OCI-LY1 (cell line): ENCODE results near the gene PARG.

Experiments used
- H2AFZ ChIP-seq: fragments of 200-600 bp; sonication (generic), shearing (Covaris generic); 2 replicates; pipeline ENCODE4 v1.6.0; 2014; ENCODE audit warnings: antibody characterized with exemption, mild to moderate bottlenecking, low read length
- H3F3A ChIP-seq: fragments of 200-600 bp; sonication (generic), shearing (Covaris generic); 2 replicates; pipeline ENCODE4 v1.6.0; 2014; ENCODE audit warnings: mild to moderate bottlenecking, antibody characterized with exemption, low read length, moderate library complexity; ENCODE audit not compliant: insufficient read depth
- H3K27ac ChIP-seq: fragments of 200-600 bp; sonication (generic); 2 replicates; pipeline ENCODE4 v1.5.1; 2014; ENCODE audit warnings: low read length, mixed run types, mild to moderate bottlenecking, low read depth; ENCODE audit not compliant: poor library complexity, severe bottlenecking
- H3K27me3 ChIP-seq: fragments of 200-600 bp; sonication (generic); 2 replicates; pipeline ENCODE4 v1.6.0; 2014; ENCODE audit warnings: antibody characterized with exemption, mild to moderate bottlenecking, low read length, moderate library complexity; ENCODE audit not compliant: insufficient read depth
- H3K36me3 ChIP-seq: fragments of 200-600 bp; sonication (generic); 2 replicates; pipeline ENCODE4 v1.6.1; 2014; ENCODE audit warnings: mild to moderate bottlenecking, antibody characterized with exemption, low read length, moderate library complexity, mixed read lengths; ENCODE audit not compliant: insufficient read depth
- H3K4me1 ChIP-seq: fragments of 200-600 bp; sonication (generic); 2 replicates; pipeline ENCODE4 v1.5.1; 2014; ENCODE audit warnings: mild to moderate bottlenecking, low read length, moderate library complexity; ENCODE audit not compliant: insufficient read depth, severe bottlenecking
- H3K4me2 ChIP-seq: fragments of 200-600 bp; sonication (generic), shearing (Covaris generic); 2 replicates; pipeline ENCODE4 v1.6.1; 2014; ENCODE audit warnings: low read length
- H3K4me3 ChIP-seq: fragments of 200-600 bp; sonication (generic); 2 replicates; pipeline ENCODE4 v1.5.1; 2014; ENCODE audit warnings: low read length, low read depth, mild to moderate bottlenecking, mixed read lengths; ENCODE audit not compliant: poor library complexity, severe bottlenecking
- H3K79me2 ChIP-seq: fragments of 200-600 bp; shearing (Covaris generic); 2 replicates; pipeline ENCODE4 v1.6.1; 2016; ENCODE audit warnings: mixed run types, low read length, mixed read lengths; ENCODE audit not compliant: insufficient read depth
- H3K9ac ChIP-seq: fragments of 200-600 bp; sonication (generic), shearing (Covaris generic); 2 replicates; pipeline ENCODE4 v1.6.1; 2014; ENCODE audit warnings: mild to moderate bottlenecking, low read length, mixed read lengths
- H3K9me2 ChIP-seq: fragments of 200-600 bp; sonication (generic), shearing (Covaris generic); 2 replicates; pipeline ENCODE4 v1.6.1; 2014; ENCODE audit warnings: low read depth, mild to moderate bottlenecking, low read length, mixed read lengths
- H3K9me3 ChIP-seq: fragments of 200-600 bp; shearing (Covaris generic); 2 replicates; pipeline ENCODE4 v1.6.1; 2014; ENCODE audit warnings: low read length, mixed read lengths
- H4K20me1 ChIP-seq: fragments of 200-600 bp; sonication (generic), shearing (Covaris generic); 2 replicates; pipeline ENCODE4 v1.6.0; 2016; ENCODE audit warnings: mild to moderate bottlenecking, low read length; ENCODE audit not compliant: insufficient read depth
- CTCF ChIP-seq: fragments of 200-600 bp; sonication (generic), shearing (Covaris generic); IDR thresholded peaks from 2 replicates; pipeline ENCODE4 v1.5.1; 2017; ENCODE audit warnings: mild to moderate bottlenecking, antibody characterized with exemption, low read length, moderate library complexity, mixed read lengths
- EZH2 ChIP-seq: fragments of 200-600 bp; sonication (generic), shearing (Covaris generic); IDR thresholded peaks from 2 replicates; pipeline ENCODE4 v1.8.0; 2017; ENCODE audit warnings: borderline replicate concordance, mixed run types, mild to moderate bottlenecking, antibody characterized with exemption, low read length, moderate library complexity, mixed read lengths

The PARG gene

GRCh38 chr10:49827297-49827696 lies 114.5 kb downstream of the PARG start:
- H3K4me1 ChIP-seq = peaks cover 5% of the 10 kb centered on the region
- H3K4me2 ChIP-seq = no peak overlapping the region
- H3K36me3 ChIP-seq = peaks cover 16% of the 10 kb centered on the region; the same call in 1 of the 2 replicates
- no peak overlapping the region for H3K9ac ChIP-seq
- no peak overlapping the region for H3K27ac ChIP-seq
- no peaks in the 10 kb centered on the region for H3K9me2 ChIP-seq
- H3F3A ChIP-seq = no peaks in the 10 kb centered on the region
- no peaks in the 10 kb centered on the region for H3K9me3 ChIP-seq
- H3K4me3 ChIP-seq = no peak overlapping the region
- no peak for TF ChIP-seq CTCF
- no peak for TF ChIP-seq EZH2
- no peaks in the 10 kb centered on the region for H3K27me3 ChIP-seq
- no peaks in the 10 kb centered on the region for H4K20me1 ChIP-seq
- H2AFZ ChIP-seq = no peak overlapping the region
- no peaks in the 10 kb centered on the region for H3K79me2 ChIP-seq

DNA sequence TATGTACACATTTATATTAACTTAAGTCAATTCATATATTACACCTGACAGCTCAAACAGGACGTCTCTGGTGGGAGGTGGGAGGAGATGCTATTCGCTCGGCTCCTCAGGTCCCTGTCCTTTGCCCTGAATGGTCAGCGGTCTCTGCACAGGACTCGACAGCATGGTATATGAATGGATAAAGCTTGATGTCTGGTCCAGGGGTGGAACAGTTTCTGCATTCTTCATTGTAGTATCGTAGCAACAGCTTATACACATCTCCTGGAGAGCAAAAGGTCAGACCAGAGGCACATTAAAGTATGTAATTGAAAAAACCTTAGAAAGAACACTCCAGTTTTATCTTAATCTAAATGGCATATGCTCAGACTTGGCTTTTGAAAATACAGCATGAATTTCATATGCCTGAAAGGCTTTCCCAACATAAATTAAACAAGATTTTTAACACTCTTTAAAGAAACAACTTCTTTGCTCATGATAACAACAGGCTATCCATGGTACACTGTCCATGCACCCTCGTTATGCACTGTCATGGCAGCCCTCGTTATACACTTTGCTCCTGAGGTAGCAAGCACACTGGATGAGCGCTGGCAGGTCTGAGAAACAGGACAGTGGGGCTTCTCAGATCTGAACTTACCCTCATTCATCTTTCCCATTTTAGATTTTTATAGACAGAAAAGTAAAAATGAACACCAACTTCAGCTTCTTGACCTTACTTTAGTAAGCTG lies 122.4 kb downstream of the PARG start:
- no peak overlapping the region for H3K4me2 ChIP-seq

DNA sequence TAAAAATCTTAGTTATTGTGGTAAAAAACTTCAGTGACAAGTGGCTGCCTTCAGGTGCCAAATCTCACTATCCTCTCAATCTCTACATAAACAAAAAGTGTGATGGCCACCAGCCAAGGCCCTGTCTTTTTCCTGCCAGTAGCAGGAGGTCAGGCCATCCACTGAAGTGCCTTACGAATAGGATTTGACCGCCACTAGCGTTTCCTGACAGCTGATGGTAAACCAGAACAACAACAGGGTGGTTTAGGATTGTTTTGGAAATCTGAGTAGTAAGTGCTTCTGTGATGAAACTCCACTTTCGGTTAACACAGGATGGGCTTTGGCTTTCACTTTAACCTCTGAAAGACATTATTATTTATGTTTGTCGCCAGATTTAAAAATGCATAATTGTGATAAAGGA lies 124.0 kb downstream of the PARG start:
- Histone ChIP-seq H3F3A (no peaks in the 10 kb centered on the region), H3K36me3 (peaks cover 17% of the 10 kb centered on the region; the same call in 1 of the 2 replicates), H3K4me2 (no peak overlapping the region), H3K9me3 (no peaks in the 10 kb centered on the region), H3K79me2 (no peaks in the 10 kb centered on the region), H3K4me3 (no peak overlapping the region), H4K20me1 (no peaks in the 10 kb centered on the region), H3K27me3 (no peaks in the 10 kb centered on the region), H3K4me1 (no peaks in the 10 kb centered on the region), H3K9me2 (no peaks in the 10 kb centered on the region), H3K9ac (no peak overlapping the region), H3K27ac (no peak overlapping the region), H2AFZ (no peak overlapping the region)
- TF ChIP-seq CTCF (no peak), EZH2 (no peak)

More for the DNA sequence above, 122.4 kb downstream of the PARG start:
- Histone ChIP-seq H3K9me3 (no peaks in the 10 kb centered on the region), H3K9me2 (no peaks in the 10 kb centered on the region), H3K36me3 (peaks cover 17% of the 10 kb centered on the region; the same call in 1 of the 2 replicates), H3K4me3 (no peak overlapping the region), H3K79me2 (no peaks in the 10 kb centered on the region), H3K27me3 (no peaks in the 10 kb centered on the region), H3K9ac (no peak overlapping the region), H2AFZ (no peak overlapping the region), H3K27ac (no peak overlapping the region), H3K4me1 (no peaks in the 10 kb centered on the region), H3F3A (no peaks in the 10 kb centered on the region), H4K20me1 (no peaks in the 10 kb centered on the region)
- no peak for TF ChIP-seq CTCF
- TF ChIP-seq EZH2 = no peak
